ENCODE data around the gene TMEM108.
A peak's percentile ranks its signal among the peaks of the same experiment; 100 is the strongest.

Gene TMEM108

DNA sequence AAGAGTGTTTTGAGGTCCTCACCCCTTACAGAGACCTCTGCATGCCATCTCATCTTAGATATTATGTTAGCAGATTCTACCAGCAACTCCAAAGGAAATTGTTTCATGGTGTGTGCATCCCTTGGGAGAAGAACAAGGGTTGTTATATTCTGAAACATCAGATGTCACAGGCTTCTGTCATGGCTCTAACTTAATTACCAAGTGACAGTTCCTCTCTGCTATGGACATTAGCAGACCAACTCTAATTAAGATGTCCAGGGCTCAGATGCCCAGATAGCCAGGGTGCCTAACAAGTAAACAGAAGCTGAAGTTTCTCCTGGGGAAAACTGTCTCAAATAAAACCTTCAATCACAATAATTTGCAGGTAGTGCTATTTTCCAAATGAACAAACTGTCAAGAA lies 208.6 kb downstream of the TMEM108 start:
- no peak for DNase-seq

- no peak for DNase-seq
These were observed 210.2 kb downstream of the TMEM108 start for GRCh38 chr3:133248389-133248788.

- no peak for DNase-seq
These were observed 211.3 kb downstream of the TMEM108 start for GRCh38 chr3:133249490-133249889.

- no peak for DNase-seq
These were observed 216.0 kb downstream of the TMEM108 start for GRCh38 chr3:133254151-133254550.

DNA sequence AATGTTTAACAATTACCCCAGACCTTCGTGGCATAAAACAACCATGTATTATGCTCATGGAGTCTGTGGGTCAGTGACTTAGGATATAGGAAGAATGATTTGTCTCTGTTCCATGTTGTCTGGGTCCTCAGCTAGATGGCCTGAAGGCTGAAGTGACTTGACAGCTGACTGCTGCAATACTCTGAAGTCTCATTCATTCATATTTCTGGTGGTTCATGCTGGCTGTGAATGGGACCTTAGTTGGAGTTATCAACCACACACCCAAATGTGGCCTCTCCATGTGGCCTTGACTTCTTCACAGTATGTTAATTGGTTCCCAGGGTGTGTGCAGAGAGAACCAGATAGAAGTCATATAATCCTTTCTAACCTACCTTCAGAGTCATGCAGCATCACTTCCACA lies 216.5 kb downstream of the TMEM108 start:
- DNase-seq, result no peak

DNA sequence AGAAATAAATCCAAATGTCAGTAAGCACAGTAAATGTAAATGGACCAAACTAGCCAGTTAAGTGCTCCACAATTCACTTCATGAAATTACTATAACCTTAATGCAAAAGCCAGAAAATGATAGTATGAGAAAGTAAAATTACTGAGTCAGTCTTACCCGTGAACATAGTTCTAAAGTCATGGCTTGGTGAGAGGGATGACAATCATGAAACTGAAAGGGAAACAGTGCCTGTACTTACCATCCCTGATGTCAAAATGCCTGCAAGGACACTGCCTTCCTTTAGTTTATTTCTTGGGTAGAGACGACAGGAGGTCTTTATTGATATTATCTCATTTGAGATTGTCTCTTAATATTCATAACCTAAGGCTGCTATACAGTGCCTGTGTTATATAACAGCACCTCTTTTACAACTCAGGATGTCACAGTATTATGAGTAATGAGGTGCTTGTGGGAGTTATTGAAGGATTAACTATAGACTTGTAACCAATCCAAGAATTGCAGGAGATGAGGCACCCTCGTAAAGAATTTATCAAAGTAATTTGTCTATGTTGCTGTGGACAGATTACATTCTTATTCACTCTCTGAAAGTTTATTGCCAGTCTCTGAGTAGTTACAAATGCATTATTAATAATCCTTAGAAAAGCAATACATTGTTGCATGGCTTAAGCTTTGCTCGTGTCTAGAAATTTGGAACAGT lies 218.7 kb downstream of the TMEM108 start:
- DNase-seq, result no peak

DNA sequence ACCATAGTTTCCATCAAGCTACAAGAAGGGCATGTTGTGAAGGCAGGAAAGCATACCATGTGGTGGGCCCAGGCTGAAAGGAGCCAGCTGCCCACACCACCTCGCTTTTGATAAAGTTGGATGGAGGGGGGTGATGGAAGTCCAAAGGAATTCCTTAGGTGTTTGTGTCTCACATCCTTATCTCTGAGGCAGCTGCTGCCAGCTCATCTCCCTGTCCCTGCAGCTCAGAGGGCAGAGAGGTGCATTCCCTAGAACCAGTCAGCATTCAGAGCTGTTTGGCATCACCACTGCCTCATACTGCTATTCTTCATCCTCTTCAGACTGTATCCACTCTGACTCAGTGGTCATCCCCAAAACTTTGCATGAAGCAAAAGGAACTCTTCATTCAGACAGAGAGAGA lies 220.2 kb downstream of the TMEM108 start:
- DNase-seq, result no peak

- no peak for DNase-seq
These were observed 221.6 kb downstream of the TMEM108 start for GRCh38 chr3:133259767-133260166.

- no peak for DNase-seq
These were observed 224.1 kb downstream of the TMEM108 start for GRCh38 chr3:133262333-133262732.

- DNase-seq, result no peak
These were observed 226.7 kb downstream of the TMEM108 start for GRCh38 chr3:133264920-133265319.

GRCh38 chr3:133268726-133269134 lies 230.5 kb downstream of the TMEM108 start:
- no peak for DNase-seq

DNA sequence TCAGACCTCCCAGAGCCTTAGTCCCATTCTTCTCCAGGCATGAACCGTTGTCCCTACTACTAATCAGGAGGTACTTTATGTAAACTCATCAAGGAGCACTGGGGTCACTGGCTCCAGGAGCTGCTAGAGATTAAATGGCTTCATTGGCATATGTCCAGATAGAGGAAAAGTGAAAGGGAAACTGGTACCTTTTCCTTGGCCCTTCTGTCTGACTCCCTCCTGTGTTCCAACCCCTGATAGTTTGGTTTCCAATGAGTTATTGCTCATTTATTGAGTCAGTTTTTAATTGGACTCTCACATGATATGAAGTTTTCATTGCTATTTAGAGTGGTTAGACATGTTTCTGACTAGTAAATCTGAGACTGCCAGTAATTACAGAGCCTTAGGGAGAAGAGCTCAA lies 231.2 kb downstream of the TMEM108 start:
- peak; percentile 11 for DNase-seq

GRCh38 chr3:133270631-133271030 lies 232.4 kb downstream of the TMEM108 start:
- no peak for DNase-seq

DNA sequence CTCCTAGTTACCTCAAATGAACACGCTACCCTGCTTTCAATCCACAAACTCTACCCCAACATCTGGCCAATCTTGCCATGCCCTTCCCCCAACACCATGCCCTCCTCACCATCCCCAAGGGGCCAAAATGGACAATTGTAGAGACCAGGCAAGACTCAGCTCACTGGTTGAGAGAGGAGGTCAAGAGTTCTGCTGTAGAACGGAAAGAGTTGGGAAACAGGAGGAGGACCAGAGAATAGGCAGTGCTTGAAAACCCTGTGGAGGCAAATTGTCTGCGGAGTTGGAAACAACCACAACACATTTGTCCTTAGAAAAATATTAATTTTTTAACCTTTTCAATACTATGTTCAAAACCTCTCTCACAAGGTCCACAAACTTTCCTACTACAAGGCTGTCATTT lies 232.9 kb downstream of the TMEM108 start:
- no peak for DNase-seq

DNA sequence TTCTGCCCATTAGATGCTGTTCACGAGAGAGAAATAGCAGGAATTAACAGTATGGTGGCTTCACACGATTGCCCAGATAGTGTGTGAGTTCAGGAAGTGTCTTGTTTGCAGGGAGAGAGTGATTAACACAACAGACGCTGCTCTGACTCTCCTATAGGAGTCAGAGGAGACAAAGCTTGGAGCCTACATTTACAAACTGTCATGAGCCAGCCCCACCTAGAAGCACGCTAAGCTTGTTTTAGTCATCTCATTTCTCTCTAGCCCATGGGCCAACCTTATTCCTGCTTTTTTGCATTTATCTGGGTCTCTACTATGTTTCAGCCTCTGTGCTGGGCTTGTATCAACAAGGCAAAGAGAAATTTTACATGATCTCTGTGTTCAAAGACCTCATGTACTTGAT lies 233.3 kb downstream of the TMEM108 start:
- DNase-seq, result no peak

DNA sequence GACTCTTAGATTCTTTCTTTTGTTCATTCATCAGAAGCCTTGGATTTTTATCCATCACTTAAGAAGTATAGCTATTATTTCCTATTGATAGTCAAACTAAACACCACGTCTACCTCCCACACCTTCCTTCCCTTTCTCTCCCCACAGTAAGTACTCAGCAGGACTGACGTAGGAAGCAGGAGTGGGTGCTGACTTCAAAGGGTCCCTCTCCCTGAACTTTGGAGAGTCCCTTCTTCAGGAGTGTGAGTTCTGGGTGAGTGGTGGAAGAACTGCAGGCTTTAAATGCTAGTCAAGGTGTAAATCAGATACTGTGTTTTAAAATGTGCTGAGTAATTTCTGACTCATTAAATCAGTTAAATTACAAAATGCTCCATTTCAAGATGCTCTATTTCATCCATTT lies 235.2 kb downstream of the TMEM108 start:
- no peak for DNase-seq

DNA sequence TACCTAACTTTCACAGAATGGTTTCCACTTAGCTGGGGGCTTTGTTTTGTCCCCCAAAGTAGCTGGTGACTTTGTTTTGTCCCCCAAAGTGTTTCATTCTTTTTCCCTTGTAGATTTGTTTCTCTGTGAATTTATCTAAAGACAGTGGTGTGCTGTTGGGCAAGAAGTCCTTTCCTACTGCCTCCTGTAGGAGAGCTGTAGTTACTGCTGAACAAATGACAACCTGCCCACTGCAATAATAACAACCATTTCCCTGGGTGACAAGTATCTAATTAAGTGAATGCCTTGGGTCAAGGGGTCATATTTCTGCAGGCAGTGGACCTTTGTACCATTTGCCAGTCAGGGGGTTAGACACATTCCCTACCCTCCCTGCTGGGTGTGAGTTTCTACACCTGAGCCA lies 236.3 kb downstream of the TMEM108 start:
- no peak for DNase-seq

GRCh38 chr3:133276594-133276993 lies 238.4 kb downstream of the TMEM108 start:
- DNase-seq, result no peak

DNA sequence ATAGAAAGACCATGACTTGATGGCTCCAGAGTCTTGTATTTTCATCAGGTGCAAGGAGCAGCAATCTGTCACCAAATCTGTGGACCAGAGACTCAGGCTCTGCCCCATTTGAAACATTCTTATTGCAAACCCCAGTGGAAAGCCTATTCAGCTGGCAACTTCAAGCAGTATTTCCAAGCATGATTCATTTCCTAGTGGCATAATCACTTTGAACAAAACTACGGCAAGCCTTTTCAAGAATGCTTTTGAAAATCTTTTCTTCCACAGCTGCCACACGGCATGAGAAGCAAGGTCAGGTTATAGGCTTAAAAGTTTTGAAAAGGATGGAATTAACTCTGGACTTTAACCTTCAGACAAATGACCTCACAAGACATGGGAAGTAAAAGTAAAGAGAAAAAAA lies 239.6 kb downstream of the TMEM108 start:
- no peak for DNase-seq

DNA sequence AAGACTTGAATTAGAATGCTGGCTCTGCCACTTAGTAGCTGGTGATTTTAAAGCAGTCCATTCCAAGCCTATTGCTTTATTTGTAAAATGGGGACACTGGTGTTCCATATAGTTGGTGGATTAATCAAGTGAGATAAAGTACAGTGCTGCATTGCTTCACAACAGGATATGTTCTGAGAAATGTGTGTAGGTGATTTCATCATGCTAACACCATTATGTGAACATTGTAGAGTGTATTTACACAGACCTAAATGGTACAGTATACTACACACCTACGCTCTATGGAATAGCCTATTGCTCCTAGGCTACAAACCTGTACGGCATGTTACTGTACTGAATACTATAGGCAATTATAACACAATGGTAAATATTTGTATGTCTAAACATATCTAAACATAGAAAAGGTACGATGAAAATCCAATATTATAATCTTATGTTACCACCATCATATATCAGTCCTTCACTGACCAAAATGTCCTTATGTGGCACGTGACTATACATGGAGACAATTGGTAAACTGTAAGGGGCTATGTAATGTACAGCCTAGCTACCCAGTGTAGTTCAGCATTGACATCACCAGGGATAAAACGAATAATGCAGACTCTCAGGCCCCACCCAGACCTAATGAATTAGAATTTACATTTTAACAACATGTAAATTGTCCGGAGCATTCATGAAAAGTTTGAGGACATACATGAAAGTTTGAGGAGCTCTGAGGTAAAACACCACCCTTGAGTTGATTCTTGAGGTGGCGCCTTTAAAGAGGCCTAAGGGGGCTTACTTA lies 240.3 kb downstream of the TMEM108 start:
- no peak for DNase-seq

- no peak for DNase-seq
These were observed 242.4 kb downstream of the TMEM108 start for GRCh38 chr3:133280586-133280985.

- DNase-seq, result no peak
These were observed 244.0 kb downstream of the TMEM108 start for GRCh38 chr3:133282236-133282635.

DNA sequence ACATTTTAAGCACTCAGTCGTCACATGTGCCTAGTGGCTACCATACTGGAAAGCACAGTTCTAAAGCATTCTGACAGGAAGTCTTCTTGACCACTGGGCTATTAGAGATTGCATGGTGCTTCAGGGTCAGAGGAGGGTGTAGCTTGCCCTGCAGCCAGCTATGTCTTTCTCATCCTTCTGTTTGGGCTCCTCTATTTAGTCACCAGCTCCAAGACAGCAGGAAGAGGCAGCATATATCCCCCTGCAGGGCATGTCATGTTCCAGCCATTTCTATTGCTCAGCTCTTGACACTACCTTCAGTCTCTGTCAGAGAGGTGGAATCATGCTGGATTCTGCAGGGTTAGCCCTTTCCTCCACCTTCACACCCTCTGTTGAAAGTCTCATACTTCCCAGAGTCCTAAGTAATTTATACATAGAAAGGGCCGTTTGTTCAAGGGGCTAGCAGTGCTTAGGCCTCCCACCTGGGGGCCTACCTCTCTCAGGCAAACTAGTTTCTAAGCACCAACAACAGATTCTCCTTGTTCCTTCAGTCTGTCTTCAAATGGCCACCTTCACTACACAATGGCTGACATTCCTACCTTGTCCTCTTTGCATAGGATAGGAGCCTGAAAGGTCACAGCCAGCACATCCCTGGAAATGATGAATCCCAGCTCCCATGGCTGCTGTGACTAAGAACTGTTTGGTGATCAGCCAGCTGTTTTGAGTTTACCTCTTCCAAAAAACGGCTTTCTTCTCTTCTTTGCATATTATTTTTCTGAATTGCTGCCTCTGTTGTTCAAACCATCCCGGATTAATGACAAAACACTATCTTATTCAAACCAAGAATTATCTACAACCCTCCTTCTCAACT lies 246.0 kb downstream of the TMEM108 start:
- no peak for DNase-seq

- no peak for DNase-seq
These were observed 251.1 kb downstream of the TMEM108 start for GRCh38 chr3:133289322-133289721.
